Medulla oblongata (tissue), 1 donor: ENCODE data around the gene RGL3.
"Not testable (repeated sequence)": the region's sequence is repeated elsewhere in the genome, so short reads cannot be mapped to it uniquely, and the experiment has no call there.

ENCODE experiments used
- DNase-seq: peaks from one replicate; pipeline ENCODE4 v3.0.0-alpha.2; 2015; ENCODE audit errors: extremely low spot score

The RGL3 gene

DNA sequence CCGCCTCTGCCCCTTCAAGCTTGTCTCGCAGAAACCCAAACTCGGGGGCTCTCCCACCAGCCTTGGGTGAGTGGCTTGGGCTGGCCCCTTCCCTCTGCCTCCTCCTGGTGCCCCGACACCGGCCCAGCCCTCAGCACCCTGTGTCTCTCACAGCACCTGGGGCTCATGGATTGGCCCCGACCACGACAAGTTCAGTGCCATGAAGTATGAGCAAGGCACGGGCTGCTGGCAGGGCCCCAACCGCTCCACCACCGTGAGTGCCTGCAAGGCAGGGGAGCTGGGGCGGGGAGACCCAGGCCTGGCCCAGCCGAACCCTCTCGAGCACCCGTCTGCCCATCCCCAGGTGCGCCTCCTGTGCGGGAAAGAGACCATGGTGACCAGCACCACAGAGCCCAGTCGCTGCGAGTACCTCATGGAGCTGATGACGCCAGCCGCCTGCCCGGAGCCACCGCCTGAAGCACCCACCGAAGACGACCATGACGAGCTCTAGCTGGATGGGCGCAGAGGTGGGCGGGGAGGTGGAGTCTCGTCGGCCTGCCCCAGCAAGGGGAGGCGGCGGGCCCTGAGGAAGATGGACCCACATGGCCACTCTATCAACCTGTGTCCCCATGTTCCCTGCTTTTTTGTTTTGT, 29.9 kb upstream of the RGL3 start:
- DNase-seq: no peak

DNA sequence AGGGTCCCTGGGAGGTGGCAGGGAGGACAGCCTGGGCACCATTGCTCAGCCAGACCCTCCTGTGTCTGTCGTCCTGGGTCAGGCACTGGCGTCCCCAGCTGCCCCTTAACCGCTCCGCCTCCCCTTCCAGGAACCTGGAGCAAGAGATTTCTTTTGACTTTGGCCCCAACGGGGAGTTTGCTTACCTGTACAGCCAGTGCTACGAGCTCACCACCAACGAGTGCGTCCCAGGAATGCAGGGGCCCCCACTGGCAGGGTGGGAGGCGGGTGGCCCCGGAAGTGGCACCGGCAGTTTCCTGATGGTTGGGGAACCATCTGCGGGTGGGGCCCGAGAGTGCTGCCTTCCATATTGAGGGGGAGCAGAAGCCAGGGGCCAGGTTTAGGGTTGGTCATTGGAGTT, 29.3 kb upstream of the RGL3 start:
- no peak for DNase-seq

DNA sequence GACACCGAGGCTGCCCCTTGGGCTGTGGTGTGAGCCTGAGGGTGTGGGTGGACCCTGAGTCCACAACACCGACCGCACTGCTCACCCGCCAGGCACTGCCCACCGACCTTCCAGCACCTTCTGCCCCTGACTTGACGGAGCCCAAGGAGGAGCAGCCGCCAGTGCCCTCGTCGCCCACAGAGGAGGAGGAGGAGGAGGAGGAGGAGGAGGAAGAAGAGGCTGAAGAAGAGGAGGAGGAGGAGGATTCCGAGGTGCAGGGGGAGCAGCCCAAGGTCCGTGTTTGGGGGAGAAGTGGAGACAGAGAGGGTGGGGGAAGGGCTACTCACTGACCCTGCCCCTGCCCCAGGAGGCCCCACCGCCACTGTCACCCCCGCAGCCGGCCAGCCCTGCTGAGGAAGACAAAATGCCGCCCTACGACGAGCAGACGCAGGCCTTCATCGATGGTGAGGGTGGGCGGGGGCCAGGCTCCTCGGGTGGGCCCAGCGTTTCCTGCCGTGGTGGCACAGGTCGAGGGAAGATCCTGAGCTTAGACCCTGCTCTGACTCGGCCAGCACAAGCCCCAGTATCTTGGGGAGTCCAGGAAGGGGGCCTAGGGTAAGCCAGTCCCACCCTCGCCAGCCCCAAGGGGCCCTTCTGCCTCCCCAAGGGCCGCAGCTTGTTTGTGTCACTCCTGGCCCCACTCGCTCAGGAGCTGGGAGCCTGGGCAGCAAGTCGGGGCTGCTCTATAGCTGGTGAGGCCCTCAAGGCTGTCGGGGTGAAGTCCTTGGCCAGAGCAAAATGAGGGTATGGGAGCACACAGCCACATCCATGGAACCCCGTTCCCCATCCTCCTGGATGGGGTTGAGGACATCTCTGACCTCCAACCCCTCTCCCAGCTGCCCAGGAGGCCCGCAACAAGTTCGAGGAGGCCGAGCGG, 28.5 kb upstream of the RGL3 start:
- DNase-seq: no peak

DNA sequence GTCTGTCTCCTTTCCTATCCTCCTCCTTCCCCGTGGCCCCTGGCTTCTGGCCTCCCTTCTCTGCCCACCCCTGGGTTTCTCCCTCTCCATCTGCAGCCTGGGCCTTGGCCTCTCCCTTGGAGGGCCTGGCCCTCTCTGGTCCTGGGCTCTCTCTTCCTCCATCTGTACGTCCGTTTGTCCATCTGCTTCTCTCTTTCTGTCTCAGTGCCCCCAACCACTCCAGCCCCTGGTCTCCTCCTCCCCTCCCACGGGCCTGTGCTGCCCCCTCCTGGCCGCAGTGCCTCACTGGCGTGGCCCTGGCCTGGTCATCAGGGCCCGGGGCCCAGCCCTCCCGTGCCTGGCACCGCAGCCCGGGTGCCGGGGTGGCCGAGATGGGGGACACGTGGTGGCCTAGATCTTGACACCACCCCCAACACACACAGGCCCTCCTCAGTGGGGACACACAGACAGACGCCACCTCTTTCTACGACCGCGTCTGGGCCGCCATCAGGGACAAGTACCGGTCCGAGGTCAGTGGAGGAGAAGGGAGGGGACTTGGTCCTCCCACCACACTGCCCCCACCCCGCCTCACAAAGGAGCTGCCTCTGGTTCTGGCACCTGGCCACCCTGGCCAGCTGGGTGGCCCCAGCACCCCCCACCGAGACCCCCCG, 27.7 kb upstream of the RGL3 start:
- peak; percentile 93 for DNase-seq

DNA sequence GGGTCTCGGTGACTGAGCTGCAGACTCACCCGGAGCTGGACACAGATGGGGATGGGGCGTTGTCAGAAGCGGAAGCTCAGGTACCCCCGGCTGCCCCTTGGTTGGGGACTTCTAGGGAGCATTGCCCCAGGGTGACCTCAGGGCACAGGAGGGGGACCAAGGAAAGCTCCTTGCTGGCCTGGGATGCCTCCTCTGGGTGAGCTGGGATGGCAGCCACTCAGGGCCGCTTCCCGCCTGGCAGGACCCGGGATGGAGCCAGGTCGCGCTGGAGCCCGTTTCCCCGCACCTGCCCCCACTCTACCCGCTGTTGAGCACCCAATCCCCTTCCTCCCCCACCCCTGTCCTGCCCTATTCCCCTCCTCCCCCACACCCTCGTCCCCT, 27.1 kb upstream of the RGL3 start:
- DNase-seq: no peak

DNA sequence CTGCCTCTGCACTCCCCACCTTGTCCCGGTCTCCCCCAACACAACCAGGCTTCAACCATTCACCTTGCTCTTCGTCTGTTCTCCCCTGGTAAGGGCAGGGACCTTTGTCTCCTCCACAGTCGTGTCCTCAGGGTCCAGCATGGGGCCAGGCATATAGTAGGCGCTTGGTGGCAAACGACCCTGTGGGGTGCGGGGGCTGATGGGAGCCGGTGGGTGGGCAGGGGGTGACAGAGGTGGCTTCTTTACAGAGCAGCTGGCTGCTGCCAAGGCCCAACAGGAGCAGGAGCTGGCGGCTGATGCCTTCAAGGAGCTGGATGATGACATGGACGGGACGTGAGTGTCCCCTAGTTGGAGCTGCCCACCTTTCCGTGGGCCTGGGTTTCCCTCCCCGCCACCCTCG, 26.0 kb upstream of the RGL3 start:
- no peak for DNase-seq

DNA sequence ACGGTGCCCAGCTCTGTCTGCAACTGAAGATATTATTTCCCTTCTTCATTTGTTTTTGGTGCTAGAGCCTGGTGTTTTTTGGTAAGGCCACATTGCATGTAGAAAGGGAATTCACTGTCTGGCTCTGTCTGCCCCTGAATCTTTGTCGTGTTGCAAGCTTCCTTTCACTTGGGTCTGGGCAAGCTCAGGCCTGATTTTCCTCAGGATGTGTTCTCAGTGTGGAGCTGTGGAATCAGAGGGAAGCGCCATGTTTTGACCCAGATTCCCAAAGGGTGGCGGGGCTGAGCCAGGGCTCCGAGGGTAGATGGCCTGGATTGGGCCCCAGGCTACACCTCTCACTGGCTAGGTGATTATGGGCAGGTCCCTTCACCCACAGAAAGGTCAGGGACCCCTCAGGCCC, 24.9 kb upstream of the RGL3 start:
- DNase-seq: no peak

DNA sequence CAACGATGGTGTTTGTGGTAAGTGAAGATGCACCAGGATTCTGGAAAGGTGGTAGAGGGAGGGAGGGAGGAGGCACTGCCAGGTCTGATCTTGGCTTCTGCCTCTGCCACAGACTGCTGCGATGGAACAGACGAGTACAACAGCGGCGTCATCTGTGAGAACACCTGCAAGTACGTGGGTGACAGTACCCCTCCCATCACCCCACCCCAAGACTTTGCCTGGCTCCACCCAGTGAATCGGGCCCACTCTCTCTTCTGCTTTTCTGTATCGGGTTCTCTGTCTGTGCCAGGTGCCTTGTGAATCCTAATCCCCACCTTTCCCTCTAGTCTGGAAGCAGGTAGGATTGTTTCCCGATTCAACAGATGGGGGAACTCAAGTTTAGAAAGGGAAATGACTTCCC, 18.8 kb upstream of the RGL3 start:
- no peak for DNase-seq

DNA sequence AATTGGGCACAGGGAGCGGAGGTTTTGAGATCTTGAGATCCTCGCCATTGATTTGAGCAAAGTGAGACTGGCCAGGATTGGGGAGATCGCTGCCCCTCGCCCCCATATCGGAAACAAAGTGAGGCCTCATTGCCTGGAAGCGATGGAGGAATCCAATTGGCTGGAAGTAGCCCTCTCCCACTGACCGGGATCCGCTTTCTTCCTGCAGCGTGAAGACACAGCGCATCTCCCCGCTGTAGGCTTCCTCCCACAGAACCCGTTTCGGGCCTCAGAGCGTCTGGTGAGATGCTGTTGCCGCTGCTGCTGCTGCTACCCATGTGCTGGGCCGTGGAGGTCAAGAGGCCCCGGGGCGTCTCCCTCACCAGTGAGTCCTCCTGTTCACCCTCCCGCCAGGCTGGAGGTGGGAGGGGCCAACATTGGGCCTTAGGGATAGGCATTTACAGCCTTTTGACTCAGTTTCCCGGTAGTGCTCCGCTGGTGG, 16.8 kb upstream of the RGL3 start:
- no peak for DNase-seq

DNA sequence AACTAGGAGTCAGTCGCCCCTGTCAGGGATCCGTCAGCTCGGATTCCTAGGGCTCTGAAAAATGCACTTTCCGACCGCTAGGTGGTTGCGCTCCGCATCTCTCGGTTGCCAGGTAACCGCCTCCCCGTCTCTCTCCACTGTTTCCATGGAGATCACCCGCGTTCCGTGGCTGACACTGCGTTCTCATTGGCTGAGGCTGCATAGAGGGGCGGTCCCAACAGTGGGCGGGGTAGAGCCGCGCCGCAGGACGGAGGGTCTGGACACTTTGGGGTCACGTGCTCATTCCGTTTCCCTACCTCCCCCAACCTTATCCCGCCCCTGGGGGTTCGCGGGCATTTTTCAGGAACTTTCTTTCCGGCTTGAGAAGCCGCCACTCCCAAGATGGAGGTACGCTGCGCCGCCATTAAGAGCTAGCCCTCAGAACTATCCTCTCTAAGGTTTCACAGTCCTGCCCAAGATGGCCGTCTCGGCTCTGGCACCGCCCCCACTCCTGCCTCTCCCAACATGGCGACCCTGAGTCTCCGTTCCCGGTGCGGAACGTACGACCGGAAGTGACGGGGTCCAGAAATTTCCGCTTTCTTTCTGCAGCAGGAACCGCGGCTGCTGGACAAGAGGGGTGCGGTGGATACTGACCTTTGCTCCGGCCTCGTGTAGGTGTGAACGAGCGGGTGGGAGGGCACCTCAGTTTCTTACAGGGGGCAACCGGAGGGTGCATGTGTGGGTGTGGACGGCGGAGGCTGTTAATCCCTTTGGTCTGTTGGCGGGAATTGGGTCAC, 16.1 kb upstream of the RGL3 start, which contains the start of the genes ODAD3 and PRKCSH:
Gene ODAD3, minus strand, starts transcription at position 65 of the 776 bp plus-strand sequence. CDS start 105 bp downstream, outside the sequence.
Gene PRKCSH, plus strand, starts transcription at position 579 of the 776 bp plus-strand sequence. CDS start 483 bp downstream, outside the sequence.
- peak; percentile 100 for DNase-seq

DNA sequence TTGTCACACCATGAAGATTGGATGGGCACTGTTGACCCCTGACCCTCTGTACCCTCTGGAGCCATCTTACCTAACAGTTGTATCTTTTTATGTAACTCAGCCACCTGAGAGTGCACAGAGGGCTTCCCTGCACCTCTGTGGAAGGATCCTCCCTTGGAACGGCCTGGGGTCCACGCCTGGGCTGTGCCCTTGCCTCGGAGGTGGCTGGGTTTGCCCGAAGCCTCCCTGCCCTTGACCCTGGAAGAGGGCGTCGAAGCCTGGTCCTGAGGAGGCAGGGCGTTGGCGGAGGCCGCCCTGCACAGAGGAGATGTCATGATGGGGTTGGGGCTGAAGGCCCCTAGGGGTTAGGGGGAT, 15.6 kb upstream of the RGL3 start:
- DNase-seq: no peak

DNA sequence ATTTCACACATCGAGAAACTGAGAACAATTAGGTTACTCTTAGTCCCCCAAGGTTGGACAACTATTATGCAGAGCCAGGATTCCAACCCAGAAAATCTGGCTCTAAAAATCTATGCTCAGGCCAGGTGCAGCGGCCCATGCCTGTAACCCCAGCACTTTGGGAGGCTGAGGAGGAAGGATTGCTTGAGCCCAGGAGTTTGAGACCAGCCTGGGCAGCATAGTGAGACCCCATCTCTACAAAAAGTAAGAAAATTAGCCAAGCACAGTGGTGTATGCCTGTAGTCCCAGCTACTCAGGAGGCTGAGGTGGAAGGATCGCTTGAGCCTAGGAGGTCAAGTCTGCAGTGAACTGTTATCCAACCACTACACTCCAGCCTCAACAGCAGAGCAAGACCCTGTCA, 14.4 kb upstream of the RGL3 start:
- DNase-seq: not testable (repeated sequence)

DNA sequence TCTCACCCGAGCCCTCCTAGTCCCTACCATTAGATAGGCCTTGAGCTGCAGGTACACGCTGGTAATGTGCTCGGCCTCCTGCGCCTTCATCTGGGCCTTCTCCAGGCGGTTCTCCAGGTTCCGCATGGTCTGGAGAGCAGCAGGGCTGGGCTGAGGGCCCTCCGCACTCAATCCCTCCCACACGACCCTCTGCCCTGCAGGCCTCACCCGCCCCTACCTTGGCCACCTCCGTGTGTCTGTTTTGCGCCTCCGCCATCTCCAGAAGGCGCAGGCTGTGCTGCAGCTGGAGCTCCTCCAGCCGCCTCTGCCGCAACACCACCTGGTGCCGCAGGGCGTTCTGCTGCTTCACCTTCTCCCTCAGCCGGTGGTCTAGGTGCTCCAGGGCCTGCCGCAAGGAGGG, 7.5 kb upstream of the RGL3 start:
- no peak for DNase-seq

DNA sequence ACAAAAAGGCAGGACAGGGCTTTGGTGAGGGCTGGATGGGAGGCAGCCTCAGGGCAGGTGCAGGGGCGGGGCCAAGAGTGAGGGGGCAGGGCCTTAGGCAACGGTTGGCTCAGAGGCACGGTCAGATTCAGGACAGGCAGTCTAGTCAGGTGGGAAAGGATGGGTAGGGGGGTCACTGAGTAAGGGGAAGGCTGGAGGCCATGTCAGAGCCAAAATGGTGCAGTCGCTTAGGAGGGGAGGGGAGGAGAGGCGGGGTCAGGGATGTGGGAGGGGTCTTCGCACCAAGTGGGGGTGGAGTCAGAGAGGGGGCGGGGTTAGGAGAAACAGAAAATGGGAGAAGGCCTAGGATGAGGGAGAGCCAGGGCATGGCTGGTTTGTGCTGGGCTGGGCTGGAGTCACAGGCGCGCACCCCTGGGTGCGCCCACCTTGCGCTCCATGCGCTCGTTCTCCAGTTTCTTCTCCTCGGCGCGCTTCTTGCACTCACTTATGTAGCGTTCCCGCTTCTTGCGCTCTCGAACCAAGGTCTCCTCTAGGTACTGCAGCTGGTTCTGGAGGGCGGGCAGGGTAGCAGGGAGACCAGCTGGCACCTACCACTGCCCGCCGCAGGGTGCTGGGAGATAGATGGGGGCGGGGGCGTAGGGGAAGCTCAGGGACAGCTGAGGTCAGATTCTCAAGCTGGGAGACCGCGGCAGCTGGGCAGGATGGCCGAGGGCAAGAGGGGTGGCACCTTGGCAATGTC, 6.8 kb upstream of the RGL3 start:
- DNase-seq: no peak

DNA sequence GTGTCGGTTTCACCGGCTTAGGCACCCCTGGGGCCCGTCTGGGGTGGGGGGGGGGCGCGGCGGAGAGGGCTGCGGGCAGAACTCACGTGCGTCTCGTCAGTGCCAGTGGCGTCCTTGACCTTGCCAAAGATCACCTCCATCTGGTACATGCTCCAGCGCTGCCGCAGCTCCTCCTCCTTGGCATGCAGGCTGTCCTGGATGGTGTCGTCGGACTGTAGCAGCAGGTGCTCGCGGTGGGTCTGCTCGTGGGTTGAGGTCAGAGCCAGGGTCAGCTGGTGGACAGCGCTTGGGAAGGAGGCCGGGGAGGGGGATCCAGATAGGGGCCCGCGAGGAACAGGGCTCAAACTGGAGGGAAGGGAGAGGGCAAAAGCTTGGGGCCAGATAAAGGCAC, 4.7 kb upstream of the RGL3 start:
- DNase-seq: no peak

DNA sequence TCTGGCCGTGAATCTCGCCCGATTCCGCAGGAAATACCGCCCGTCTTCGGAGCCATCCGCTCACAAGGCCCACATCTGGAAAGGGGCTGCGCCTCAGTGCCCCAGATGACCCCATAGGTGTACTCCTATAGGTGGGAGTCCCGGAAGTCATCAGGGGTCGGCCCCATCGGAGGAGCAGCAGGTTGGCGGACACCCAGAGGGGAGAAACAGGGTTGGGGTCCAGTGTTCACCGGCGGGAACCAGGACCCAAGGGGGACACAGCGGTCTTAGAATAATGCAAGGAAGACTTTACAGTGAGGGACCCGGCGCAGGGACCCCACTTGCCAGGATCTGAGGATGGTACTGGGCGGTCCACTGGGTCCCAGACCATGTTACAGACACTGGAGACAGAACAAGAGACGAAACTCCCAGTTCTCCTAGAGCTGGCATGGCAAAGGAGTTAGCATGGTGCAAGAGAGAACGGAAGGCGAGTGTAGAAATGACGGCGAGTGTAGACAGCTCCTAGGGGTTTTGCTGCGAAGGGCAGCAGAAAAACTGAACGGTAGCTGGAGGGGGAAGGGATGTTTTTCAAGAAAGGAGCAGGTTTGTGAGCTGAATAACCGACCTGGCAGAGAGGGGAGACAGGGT, 4.2 kb upstream of the RGL3 start:
- DNase-seq: no peak

DNA sequence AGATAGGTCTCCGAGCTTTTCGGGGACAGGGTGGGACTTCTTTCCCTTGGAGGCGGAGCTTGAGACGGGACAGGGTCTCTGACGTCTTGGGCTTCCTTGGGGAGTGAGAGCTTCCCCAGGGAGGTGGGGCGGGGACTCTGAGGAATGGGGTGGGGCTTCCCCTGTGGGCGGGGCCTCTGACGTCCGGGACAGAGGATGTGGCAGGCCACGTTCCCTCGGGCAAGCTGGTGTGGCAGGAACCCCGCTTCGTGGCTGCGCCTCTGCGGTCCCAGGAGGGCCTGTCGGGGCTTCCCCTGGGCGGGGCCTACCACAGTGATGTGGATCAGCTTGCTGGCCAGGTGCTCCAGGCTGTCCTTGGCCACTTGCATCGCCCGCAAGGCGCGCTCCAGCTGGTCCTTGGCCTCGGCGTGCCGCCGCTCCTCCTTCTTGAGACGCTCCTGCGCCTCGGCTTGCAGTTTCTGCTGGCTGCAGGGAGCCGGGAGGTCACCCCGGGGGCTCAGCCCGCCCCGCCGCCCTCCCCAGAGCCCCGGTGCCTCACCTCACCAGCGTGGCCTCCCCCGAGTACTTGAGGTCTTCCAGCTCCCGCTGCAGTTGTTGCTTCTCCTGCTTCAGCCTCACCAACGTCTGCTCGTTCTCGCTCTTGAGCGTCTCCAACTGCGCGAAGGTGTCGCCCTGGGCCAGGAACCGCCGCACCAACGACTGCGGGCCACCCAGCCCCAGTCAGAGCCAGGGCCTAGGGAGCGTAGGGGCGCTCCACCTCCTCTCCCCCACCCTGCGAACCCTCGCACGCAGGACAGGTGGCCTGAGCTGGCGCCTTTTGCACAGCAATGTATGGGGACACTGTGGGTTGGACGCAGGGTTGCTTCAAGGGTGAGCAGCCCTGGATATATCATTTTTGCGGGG, 3.3 kb upstream of the RGL3 start:
- DNase-seq: peak; percentile 17

DNA sequence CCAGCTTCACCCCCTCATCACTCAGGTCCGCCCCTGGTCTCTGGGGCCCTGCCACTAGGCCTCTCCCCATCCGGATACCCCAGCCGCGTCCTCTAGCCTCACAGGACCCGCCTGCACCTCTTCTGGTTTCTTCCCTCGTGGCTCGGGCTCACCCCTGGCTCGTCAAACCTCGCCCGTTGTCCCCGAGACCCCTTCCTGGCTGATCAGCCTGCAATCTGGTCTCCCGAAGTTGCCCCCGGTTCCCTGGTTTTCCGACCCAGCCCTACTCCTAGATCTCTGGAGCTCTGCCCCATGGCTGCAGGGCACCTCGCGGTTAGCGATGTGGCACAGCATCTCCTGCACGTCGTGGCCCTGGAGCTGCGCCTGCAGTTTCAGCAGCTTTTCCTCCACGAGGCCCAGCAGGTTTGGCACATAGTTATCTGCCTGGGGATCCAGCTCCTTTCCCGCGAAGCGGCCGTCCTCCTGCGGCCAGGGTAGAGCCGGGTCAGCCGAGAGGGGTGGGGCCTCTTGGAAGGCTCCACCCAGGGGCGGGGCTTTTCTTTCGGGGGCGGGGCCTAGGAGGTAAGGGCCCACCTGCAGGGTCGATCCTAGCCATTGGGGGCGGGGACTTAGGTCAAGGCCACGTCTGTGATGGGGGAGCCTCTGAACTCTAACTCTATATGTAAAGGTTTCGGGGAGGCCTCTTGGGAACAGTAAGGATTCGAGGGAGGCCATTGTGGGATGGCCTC, 2.4 kb upstream of the RGL3 start:
- DNase-seq: no peak
